Cerebellar nuclear complex (tissue), 1 donor: ENCODE results near the gene STK32B.
"Not testable (repeated sequence)": the region's sequence is repeated elsewhere in the genome, so short reads cannot be mapped to it uniquely, and the experiment has no call there.

Experiments
- DNase-seq, 2 experiments: peaks; one replicate each; lab custom pipeline; 2025; lab: John Stamatoyannopoulos, UW

The STK32B gene

DNA sequence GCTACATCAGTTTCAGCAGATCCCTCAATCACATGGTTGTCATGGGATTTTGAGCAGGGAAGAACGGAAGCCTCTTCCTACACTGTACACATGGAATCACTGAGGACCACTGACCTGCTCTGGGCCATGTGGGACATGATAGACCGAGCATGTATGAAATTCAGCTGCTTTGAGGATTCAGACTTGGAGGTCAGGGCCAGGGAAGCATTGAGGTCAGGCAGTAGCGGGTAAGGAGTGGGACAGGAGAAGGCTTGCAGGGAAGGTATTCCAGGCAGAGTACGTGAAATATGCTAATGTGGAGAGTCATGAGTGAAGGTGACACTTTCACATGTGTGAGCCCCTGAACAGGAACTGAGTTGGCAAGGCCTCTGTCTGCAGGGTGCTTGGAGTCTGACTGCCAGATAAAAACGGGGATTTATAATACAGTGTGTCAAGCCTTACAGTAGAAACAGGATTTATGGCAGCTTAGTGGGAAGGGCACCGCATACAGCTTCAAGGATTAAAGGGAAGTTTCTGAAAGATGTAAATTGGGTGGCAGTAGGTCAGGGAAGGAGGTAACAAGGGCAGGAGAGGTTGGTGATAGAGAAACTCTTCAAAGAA, 111.7 kb downstream of the STK32B start:
- no peak for DNase-seq

- no peak for DNase-seq
These were observed 113.1 kb downstream of the STK32B start for GRCh38 chr4:5164221-5164912.

DNA sequence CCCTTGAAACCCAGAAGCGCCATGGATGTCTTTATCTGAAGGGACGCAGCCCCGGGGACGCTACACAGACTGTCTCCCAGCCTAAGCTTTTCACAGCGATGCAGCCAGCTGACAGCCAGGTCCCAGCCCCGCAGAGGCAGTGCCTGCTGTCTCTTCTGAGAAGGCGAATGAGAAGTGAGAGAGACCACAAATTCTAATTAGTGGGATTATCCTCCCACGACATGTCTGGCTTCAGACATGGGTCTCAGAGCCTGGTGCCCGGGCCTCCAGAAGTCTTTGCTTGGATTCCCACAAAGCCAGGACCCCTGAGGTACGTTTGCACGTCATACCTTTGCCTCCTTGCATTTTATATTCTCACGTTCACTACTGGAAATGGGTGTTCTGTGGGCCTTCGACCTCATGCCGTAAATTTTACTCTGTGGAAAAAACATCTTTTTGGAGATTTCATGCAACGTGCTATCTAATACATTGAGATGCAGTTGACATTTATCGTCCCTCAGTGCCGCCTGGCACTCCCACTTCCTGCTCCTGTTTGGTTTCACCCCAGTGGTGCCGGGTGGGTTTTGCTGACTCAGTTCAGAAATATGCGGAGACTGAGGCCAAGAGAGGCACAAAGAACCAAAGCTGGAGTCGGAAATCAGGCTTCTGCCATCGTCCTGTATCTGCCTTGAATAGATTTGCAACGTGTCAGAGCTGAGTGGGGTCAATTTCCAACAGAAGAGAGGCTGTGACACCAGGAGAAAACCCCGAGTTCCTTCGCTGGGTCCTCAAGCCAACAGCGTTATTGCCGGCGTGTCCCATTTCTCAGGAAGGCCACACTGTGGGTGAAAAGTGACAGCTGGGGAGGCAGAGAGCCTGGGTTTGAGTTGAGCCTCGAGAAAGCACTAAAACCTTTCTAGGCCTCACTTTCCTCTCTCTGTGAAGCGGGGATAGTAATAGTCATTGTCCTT, 114.4 kb downstream of the STK32B start:
- no peak for DNase-seq

- DNase-seq, result no peak
These were observed 115.1 kb downstream of the STK32B start for GRCh38 chr4:5166377-5166776.

DNA sequence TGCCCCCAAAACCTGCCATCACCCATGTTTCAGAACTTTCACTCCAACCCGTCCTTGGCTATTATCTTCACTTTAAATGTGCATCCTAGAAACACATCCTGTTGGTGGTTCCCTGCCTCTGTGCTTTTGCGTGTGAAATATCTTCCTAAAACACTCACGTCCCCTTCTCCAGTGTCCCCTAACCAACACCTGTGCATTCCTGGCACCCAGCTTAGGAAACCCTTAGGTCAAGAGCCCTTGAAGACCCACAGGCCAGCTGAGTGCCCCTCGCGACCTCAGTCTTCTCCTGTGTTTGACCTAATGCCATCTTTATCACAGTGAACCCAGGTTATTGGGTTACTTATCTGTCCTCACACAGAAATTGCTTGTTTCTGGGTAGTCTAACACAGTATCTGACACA, 117.6 kb downstream of the STK32B start:
- no peak for DNase-seq

GRCh38 chr4:5175836-5176235, 124.6 kb downstream of the STK32B start:
- not testable (repeated sequence) for DNase-seq

DNA sequence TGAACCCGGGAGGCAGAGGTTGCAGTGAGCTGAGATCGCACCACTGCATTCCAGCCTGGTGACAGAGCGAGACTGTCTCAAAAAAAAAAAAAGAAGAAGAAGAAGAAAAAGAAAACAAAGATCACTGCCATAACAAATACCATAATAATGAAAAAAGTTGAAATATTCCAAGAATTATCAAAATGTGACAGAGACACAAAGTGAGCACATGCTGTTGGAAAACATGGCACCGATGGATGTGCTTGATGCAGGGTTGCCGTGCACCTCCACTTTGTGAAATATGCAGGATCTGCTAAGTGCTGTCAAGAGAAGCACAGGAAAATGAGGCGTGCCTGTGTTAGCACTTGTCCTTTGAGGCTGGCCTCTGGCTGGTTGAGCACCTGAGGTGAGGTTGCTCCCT, 133.3 kb downstream of the STK32B start:
- DNase-seq, result no peak

DNA sequence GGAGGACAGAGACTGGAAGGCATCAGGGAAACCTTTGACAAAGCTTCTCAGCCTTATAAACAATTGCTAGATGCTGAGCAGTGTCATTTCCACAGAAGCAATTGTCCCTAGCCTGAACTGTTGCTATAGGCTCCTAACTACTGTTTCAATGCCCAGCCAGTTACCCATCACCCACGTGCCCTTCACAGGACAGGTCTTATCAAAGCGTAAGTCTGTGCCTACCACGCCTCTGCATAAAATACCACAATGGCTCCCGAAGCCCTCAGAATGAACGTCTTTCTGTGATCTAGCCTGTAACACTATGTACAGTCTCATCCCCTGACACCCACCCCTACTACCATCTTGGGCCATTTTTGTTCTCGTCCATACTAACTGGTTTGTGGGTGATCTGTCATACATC, 134.3 kb downstream of the STK32B start:
- no peak for DNase-seq

- no peak for DNase-seq
These were observed 135.2 kb downstream of the STK32B start for GRCh38 chr4:5186271-5187064.

DNA sequence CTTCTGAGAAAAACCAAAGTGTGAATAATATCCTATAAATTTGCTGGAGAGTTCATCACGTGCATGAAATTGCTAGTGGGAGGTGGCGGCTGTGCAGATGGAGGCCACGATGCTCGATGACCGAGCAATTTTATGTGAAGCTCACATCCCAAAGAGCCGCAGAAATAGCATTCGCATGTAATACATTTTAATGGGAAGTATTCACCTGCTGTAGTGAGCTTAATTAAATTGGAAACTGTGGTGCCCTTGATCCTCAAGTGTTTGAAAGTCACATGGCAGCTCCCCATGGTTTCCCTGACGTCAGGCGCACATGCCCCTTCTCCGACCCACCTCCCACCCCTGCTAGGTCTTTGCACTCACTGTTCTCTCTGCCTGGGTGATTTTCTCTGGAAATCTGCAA, 136.8 kb downstream of the STK32B start:
- DNase-seq, result no peak

- DNase-seq, result no peak
These were observed 140.6 kb downstream of the STK32B start for GRCh38 chr4:5191831-5192230.

GRCh38 chr4:5192271-5192670, 141.0 kb downstream of the STK32B start:
- DNase-seq, result no peak

GRCh38 chr4:5192678-5193077, 141.4 kb downstream of the STK32B start:
- DNase-seq, result no peak

- no peak for DNase-seq
These were observed 147.6 kb downstream of the STK32B start for GRCh38 chr4:5198656-5199541.

DNA sequence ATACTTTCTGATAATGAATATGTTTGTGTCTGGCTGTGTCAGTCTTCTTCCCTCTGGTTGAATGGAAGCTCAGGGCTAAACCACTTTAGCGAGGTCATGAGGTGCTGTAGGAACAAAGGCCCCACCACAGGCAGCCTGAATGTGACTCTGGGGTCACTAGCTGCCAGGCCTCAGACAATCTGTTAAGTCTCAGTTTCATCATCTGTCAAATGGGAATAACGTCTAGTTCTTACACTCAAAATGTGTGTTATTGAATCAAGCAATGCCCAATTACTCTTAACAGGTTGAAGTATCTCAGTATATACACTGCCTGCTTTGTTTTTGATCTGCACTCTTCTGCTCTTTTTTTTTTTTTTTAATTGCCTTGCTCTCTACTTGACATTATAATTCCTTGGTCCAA, 148.6 kb downstream of the STK32B start:
- no peak for DNase-seq

DNA sequence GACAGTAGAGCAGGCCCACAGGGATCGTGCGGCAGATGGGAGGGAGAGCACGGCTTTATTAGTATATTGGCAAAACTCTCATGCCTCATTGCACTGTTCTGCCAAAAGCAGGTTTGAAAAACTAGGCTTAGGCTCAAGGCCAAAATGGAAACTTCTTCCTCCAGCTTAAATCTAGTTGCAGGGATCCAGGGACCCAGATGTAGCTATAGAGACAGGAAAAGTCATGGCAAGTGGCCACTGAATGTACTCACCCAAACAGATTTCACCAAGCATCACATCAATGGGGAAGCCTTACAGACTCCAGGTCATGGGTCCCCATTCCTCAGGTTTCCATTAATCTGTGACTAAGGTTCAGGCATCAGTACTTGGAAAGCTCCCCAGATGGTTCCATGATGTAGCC, 149.2 kb downstream of the STK32B start:
- no peak for DNase-seq

GRCh38 chr4:5203309-5203992, 152.2 kb downstream of the STK32B start:
- DNase-seq, result no peak

GRCh38 chr4:5203993-5204310, 152.7 kb downstream of the STK32B start:
- no peak for DNase-seq

GRCh38 chr4:5204781-5205180, 153.5 kb downstream of the STK32B start:
- no peak for DNase-seq

- no peak for DNase-seq
These were observed 154.9 kb downstream of the STK32B start for GRCh38 chr4:5206016-5206790.
